ENCODE measurements around the gene TPSG1.

TPSG1 gene

GRCh38 chr16:1223355-1224214, 1.5 kb downstream of the TPSG1 start:
- H3K4me3 ChIP-seq (ENCODE audit: low read depth, low read length) = no peak overlapping the region
- DNase-seq (ENCODE audit: low read depth) = no peak
- TF ChIP-seq CTCF (IDR thresholded peaks at IDR 0.05; ENCODE audit: low read depth, low read length, missing control alignments) = no peak

GRCh38 chr16:1222553-1223354, 2.3 kb downstream of the TPSG1 start:
- H3K4me3 ChIP-seq (ENCODE audit: low read depth, low read length) = no peak overlapping the region
- no peak for TF ChIP-seq CTCF (IDR thresholded peaks at IDR 0.05; ENCODE audit: low read depth, low read length, missing control alignments)
- no peak for DNase-seq (ENCODE audit: low read depth)

GRCh38 chr16:1221628-1222552, 3.2 kb downstream of the TPSG1 start:
- no peak for TF ChIP-seq CTCF (IDR thresholded peaks at IDR 0.05; ENCODE audit: low read depth, low read length, missing control alignments)
- DNase-seq (ENCODE audit: low read depth) = no peak
- H3K4me3 ChIP-seq (ENCODE audit: low read depth, low read length) = no peak overlapping the region

- no peak for TF ChIP-seq CTCF (IDR thresholded peaks at IDR 0.05; ENCODE audit: low read depth, low read length, missing control alignments)
- no peak for DNase-seq (ENCODE audit: low read depth)
- no peak overlapping the region for H3K4me3 ChIP-seq (ENCODE audit: low read depth, low read length)
These were observed 4.0 kb downstream of the TPSG1 start for GRCh38 chr16:1220841-1221627.

GRCh38 chr16:1220098-1220728, 4.9 kb downstream of the TPSG1 start:
- no peak for TF ChIP-seq CTCF (IDR thresholded peaks at IDR 0.05; ENCODE audit: low read depth, low read length, missing control alignments)
- DNase-seq (ENCODE audit: low read depth) = no peak
- H3K4me3 ChIP-seq (ENCODE audit: low read depth, low read length) = no peak overlapping the region
